Liver (tissue), 9 donors: ENCODE data around the gene TOX2. TPM values are rescaled to one million over a fixed set of nuclear protein-coding genes. Genes with fewer than 3 reads are reported as not detected.

Experiments
- DNase-seq: peaks from one replicate; pipeline ENCODE4 v3.0.0-alpha.2; 2017; ENCODE audit warnings: low spot score
- H3K27ac ChIP-seq, 2 donors: one replicate each; pipeline ENCODE4 v1.7.0; 2013; ENCODE audit warnings: inconsistent platforms in 2 of 2, low read length in 2 of 2, control low read depth in 1 of 2, low read depth in 1 of 2, mild to moderate bottlenecking in 1 of 2
- H3K27me3 ChIP-seq, 4 donors: one replicate each; pipeline versions ENCODE4 v1.6.1 to v1.7.0; 2013; ENCODE audit warnings: low read length in 3 of 4, inconsistent platforms in 1 of 4, mild to moderate bottlenecking in 1 of 4, moderate library complexity in 1 of 4; ENCODE audit not compliant: control insufficient read depth in 4 of 4, insufficient read depth in 4 of 4
- H3K36me3 ChIP-seq, 4 donors: one replicate each; pipeline versions ENCODE4 v1.6.1 to v1.7.0; 2013; ENCODE audit warnings: low read length in 3 of 4, mild to moderate bottlenecking in 3 of 4, low read depth in 1 of 4, moderate library complexity in 1 of 4; ENCODE audit not compliant: control insufficient read depth in 4 of 4, insufficient read depth in 3 of 4
- H3K4me1 ChIP-seq, 4 donors: one replicate each; pipeline versions ENCODE4 v1.6.1 to v1.7.0; 2013; ENCODE audit warnings: low read length in 3 of 4, mild to moderate bottlenecking in 3 of 4, moderate library complexity in 1 of 4; ENCODE audit not compliant: control insufficient read depth in 4 of 4, insufficient read depth in 4 of 4
- H3K4me3 ChIP-seq, 3 donors: one replicate each; pipeline versions ENCODE4 v1.6.1 to v1.7.0; 2013; ENCODE audit warnings: low read length in 3 of 3, control low read depth in 1 of 3, low read depth in 1 of 3, mild to moderate bottlenecking in 1 of 3
- H3K9ac ChIP-seq, 2 donors: one replicate each; pipeline ENCODE4 v1.7.0; 2013; ENCODE audit warnings: low read length in 2 of 2, mild to moderate bottlenecking in 2 of 2, moderate library complexity in 2 of 2, control low read depth in 1 of 2, low read depth in 1 of 2
- H3K9me3 ChIP-seq, 4 donors: one replicate each; pipeline versions ENCODE4 v1.6.1 to v1.7.0; 2013; ENCODE audit warnings: low read length in 3 of 4; ENCODE audit not compliant: control insufficient read depth in 4 of 4
- EGR1 ChIP-seq, 2 donors: IDR thresholded peaks; 2 replicates each; pipeline ENCODE4 v1.6.1; 2016 to 2018; ENCODE audit warnings: antibody characterized with exemption in 2 of 2, low read depth in 2 of 2
- FOXA1 ChIP-seq: IDR thresholded peaks from 2 replicates; pipeline ENCODE4 v1.6.1; 2016; ENCODE audit warnings: antibody characterized with exemption
- FOXA2 ChIP-seq: IDR thresholded peaks from 2 replicates; pipeline ENCODE4 v1.6.1; 2016; ENCODE audit warnings: antibody characterized with exemption
- GABPA ChIP-seq, 2 donors: IDR thresholded peaks in 1 of 2; conservative IDR thresholded peaks in 1 of 2; 2 replicates each; pipeline ENCODE4 v1.6.1; 2016; ENCODE audit warnings: antibody characterized with exemption in 2 of 2, mild to moderate bottlenecking in 1 of 2, moderate library complexity in 1 of 2
- HNF4A ChIP-seq, 2 donors: conservative IDR thresholded peaks; 2 replicates each; pipeline ENCODE4 v1.6.1; 2016; ENCODE audit warnings: antibody characterized with exemption in 2 of 2, mild to moderate bottlenecking in 2 of 2
- HNF4G ChIP-seq: IDR thresholded peaks from 2 replicates; pipeline ENCODE4 v1.6.1; 2016; ENCODE audit warnings: antibody characterized with exemption
- JUND ChIP-seq, 2 donors: IDR thresholded peaks; 2 replicates each; pipeline ENCODE4 v1.6.1; 2016; ENCODE audit warnings: antibody characterized with exemption in 2 of 2
- NR2F2 ChIP-seq: IDR thresholded peaks from 2 replicates; pipeline ENCODE4 v1.6.1; 2016; ENCODE audit warnings: antibody characterized with exemption
- RAD21 ChIP-seq, 2 donors: IDR thresholded peaks; 2 replicates each; pipeline ENCODE4 v1.6.1; 2016; ENCODE audit warnings: antibody characterized with exemption in 2 of 2, mild to moderate bottlenecking in 2 of 2
- RXRA ChIP-seq, 2 donors: IDR thresholded peaks; 2 replicates each; pipeline ENCODE4 v1.6.1; 2017 to 2018; ENCODE audit warnings: antibody characterized with exemption in 2 of 2, mild to moderate bottlenecking in 1 of 2
- SP1 ChIP-seq: IDR thresholded peaks from 2 replicates; pipeline ENCODE4 v1.6.1; 2018; ENCODE audit warnings: antibody characterized with exemption, mild to moderate bottlenecking
- TAF1 ChIP-seq: conservative IDR thresholded peaks from 2 replicates; pipeline ENCODE4 v1.6.1; 2016; ENCODE audit warnings: antibody characterized with exemption, mild to moderate bottlenecking
- YY1 ChIP-seq: IDR thresholded peaks from 2 replicates; pipeline ENCODE4 v1.6.1; 2016; ENCODE audit warnings: antibody characterized with exemption, mild to moderate bottlenecking
- WGBS: extraction: QIAGEN DNeasy Blood & Tissue Kit; methylation state at CpG from one replicate; pipeline ENCODE4 v1.1.7; 2013; 5-methylcytosine and 5-hydroxymethylcytosine counted together
- polyA plus RNA-seq, 2 donors: library from polyadenylated mRNA; stranded (reverse) in 1 of 2; unstranded in 1 of 2; fragments of 200-250 nt in 1 of 2; fragments of >200 nt in 1 of 2; fragmentation: Nextera tagmentation in 1 of 2; extraction: Ambion mirVana in 1 of 2; gene quantifications; one replicate each; pipeline versions ENCODE4 v1.2.1 to v1.2.3, GENCODE V29; 2013 to 2015
- total RNA-seq, 2 donors: library from RNA; depleted of rRNA; stranded (reverse); fragments of >200 nt; gene quantifications; one replicate each; pipeline ENCODE4 v1.2.3, GENCODE V29; 2014
- TF ChIP-seq, protein P1 (sequence below): IDR thresholded peaks from 2 replicates; pipeline ENCODE4 v1.6.1; 2016; ENCODE audit warnings: antibody characterized with exemption
- TF ChIP-seq, protein P2 (sequence below): IDR thresholded peaks from 2 replicates; pipeline ENCODE4 v1.6.1; 2016; ENCODE audit warnings: antibody characterized with exemption
- TF ChIP-seq, protein P3 (sequence below): fragments of 150-350 bp; IDR thresholded peaks from 2 replicates; pipeline ENCODE4 v1.5.1; 2017; ENCODE audit warnings: improper control_type of control experiment, low read depth, low read length; ENCODE audit not compliant: missing input control
- TF ChIP-seq, protein P4 (sequence below): IDR thresholded peaks from 2 replicates; pipeline ENCODE4 v1.6.1; 2016; ENCODE audit warnings: antibody characterized with exemption
- TF ChIP-seq, protein P5 (sequence below): IDR thresholded peaks from 2 replicates; pipeline ENCODE4 v1.6.1; 2016; ENCODE audit warnings: antibody characterized with exemption, mild to moderate bottlenecking
- donor health status: healthy.
- donor health status: healthy.
- donor health status: healthy.
- donor health status: healthy.
- donor health status: healthy.

TOX2 gene
- total and polyA plus RNA-seq, 4 donors: 0.33 to 2.7 (median 1.4) TPM

DNA sequence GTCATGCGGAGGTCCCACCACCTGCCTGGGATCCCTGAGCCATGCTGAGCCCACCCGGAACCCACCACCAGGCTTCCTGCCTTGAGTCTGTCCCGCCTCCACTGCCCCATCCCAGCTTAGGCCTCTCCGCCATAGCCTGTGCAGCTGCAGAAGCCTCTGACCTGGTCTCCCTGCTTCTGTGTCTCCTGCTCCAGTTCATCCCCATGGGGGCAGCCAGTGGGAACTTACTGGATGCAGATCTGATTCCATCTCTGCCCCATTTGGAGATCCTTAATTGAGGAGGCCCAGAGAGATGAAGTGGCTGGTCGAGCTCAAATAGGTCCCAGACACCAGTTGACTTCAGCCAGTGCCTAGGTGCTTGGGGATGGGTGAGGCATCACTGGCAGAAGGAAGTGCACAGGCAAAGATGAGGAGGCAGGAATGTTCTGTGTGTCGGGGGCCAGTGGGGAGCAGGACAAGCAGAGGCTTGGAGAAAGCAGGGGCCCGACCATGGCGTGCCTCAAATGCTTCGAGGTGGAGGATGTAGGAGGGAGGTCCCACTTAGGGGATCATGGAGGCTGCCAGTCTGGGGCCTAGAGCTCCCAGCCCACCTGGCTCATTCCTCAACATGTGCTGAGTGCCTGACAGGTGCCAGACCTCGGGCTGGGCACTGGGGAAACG is 112.8 kb downstream of the TOX2 start:
- DNase-seq: no peak
- Histone ChIP-seq H3K27me3 (peaks cover 0 to 3% (median 0%) of the 10 kb centered on the region in 4 donors), H3K9me3 (no peaks in the 10 kb centered on the region), H3K36me3 (no peaks in the 10 kb centered on the region), H3K9ac (no peak overlapping the region), H3K27ac (no peak overlapping the region), H3K4me1 (no peaks in the 10 kb centered on the region), H3K4me3 (no peak overlapping the region)
- 85% methylated on average over 11 of the region's 11 CpGs for WGBS
- TF ChIP-seq, protein P1, sequence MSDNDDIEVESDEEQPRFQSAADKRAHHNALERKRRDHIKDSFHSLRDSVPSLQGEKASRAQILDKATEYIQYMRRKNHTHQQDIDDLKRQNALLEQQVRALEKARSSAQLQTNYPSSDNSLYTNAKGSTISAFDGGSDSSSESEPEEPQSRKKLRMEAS: no peak
- TF ChIP-seq YY1 (no peak), RXRA (IDR thresholded peaks at IDR 0.05) (no peak), FOXA2 (no peak), HNF4G (no peak), RAD21 (IDR thresholded peaks at IDR 0.05) (no peak), JUND (IDR thresholded peaks at IDR 0.05) (no peak), FOXA1 (no peak), EGR1 (IDR thresholded peaks at IDR 0.05; ENCODE audit: low read depth in 2 of 2) (no peak), TAF1 (no peak), SP1 (no peak), GABPA (IDR thresholded peaks at IDR 0.05 in 1 of 2, conservative IDR thresholded peaks at IDR 0.05 in 1 of 2) (no peak), NR2F2 (no peak), HNF4A (conservative IDR thresholded peaks at IDR 0.05) (no peak)
- TF ChIP-seq, protein P2, sequence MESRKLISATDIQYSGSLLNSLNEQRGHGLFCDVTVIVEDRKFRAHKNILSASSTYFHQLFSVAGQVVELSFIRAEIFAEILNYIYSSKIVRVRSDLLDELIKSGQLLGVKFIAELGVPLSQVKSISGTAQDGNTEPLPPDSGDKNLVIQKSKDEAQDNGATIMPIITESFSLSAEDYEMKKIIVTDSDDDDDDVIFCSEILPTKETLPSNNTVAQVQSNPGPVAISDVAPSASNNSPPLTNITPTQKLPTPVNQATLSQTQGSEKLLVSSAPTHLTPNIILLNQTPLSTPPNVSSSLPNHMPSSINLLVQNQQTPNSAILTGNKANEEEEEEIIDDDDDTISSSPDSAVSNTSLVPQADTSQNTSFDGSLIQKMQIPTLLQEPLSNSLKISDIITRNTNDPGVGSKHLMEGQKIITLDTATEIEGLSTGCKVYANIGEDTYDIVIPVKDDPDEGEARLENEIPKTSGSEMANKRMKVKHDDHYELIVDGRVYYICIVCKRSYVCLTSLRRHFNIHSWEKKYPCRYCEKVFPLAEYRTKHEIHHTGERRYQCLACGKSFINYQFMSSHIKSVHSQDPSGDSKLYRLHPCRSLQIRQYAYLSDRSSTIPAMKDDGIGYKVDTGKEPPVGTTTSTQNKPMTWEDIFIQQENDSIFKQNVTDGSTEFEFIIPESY: no peak
- TF ChIP-seq, protein P3, sequence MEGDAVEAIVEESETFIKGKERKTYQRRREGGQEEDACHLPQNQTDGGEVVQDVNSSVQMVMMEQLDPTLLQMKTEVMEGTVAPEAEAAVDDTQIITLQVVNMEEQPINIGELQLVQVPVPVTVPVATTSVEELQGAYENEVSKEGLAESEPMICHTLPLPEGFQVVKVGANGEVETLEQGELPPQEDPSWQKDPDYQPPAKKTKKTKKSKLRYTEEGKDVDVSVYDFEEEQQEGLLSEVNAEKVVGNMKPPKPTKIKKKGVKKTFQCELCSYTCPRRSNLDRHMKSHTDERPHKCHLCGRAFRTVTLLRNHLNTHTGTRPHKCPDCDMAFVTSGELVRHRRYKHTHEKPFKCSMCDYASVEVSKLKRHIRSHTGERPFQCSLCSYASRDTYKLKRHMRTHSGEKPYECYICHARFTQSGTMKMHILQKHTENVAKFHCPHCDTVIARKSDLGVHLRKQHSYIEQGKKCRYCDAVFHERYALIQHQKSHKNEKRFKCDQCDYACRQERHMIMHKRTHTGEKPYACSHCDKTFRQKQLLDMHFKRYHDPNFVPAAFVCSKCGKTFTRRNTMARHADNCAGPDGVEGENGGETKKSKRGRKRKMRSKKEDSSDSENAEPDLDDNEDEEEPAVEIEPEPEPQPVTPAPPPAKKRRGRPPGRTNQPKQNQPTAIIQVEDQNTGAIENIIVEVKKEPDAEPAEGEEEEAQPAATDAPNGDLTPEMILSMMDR: no peak
- TF ChIP-seq, protein P4, sequence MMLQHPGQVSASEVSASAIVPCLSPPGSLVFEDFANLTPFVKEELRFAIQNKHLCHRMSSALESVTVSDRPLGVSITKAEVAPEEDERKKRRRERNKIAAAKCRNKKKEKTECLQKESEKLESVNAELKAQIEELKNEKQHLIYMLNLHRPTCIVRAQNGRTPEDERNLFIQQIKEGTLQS: no peak
- TF ChIP-seq, protein P5, sequence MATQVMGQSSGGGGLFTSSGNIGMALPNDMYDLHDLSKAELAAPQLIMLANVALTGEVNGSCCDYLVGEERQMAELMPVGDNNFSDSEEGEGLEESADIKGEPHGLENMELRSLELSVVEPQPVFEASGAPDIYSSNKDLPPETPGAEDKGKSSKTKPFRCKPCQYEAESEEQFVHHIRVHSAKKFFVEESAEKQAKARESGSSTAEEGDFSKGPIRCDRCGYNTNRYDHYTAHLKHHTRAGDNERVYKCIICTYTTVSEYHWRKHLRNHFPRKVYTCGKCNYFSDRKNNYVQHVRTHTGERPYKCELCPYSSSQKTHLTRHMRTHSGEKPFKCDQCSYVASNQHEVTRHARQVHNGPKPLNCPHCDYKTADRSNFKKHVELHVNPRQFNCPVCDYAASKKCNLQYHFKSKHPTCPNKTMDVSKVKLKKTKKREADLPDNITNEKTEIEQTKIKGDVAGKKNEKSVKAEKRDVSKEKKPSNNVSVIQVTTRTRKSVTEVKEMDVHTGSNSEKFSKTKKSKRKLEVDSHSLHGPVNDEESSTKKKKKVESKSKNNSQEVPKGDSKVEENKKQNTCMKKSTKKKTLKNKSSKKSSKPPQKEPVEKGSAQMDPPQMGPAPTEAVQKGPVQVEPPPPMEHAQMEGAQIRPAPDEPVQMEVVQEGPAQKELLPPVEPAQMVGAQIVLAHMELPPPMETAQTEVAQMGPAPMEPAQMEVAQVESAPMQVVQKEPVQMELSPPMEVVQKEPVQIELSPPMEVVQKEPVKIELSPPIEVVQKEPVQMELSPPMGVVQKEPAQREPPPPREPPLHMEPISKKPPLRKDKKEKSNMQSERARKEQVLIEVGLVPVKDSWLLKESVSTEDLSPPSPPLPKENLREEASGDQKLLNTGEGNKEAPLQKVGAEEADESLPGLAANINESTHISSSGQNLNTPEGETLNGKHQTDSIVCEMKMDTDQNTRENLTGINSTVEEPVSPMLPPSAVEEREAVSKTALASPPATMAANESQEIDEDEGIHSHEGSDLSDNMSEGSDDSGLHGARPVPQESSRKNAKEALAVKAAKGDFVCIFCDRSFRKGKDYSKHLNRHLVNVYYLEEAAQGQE: no peak
